ENCODE data around the gene FNDC1.

- TF ChIP-seq CTCF (IDR thresholded peaks at IDR 0.05; ENCODE audit: low read length) (no peak), EZH2 (IDR thresholded peaks at IDR 0.05; ENCODE audit: borderline replicate concordance, low read length) (no peak)
These were observed 41.5 kb upstream of the FNDC1 start for GRCh38 chr6:159127701-159128100.
